Subcutaneous abdominal adipose tissue (tissue), 5 donors: Measurements from ENCODE around the gene SDC3.

ENCODE experiments used
- H3K27ac ChIP-seq: one replicate; pipeline ENCODE4 v1.7.0; 2013; ENCODE audit warnings: low read depth, mild to moderate bottlenecking, inconsistent platforms, low read length, moderate library complexity
- H3K27me3 ChIP-seq, 5 donors: one replicate each; pipeline ENCODE4 v1.7.0; 2013; ENCODE audit warnings: low read length in 5 of 5, inconsistent platforms in 1 of 5; ENCODE audit not compliant: control insufficient read depth in 5 of 5, insufficient read depth in 4 of 5
- H3K36me3 ChIP-seq, 5 donors: one replicate each; pipeline ENCODE4 v1.7.0; 2013; ENCODE audit warnings: low read length in 5 of 5; ENCODE audit not compliant: control insufficient read depth in 5 of 5, insufficient read depth in 5 of 5
- H3K4me1 ChIP-seq, 5 donors: one replicate each; pipeline ENCODE4 v1.7.0; 2013; ENCODE audit warnings: low read length in 5 of 5, mild to moderate bottlenecking in 3 of 5, moderate library complexity in 1 of 5; ENCODE audit not compliant: control insufficient read depth in 5 of 5, insufficient read depth in 5 of 5
- H3K4me3 ChIP-seq, 5 donors: one replicate each; pipeline ENCODE4 v1.7.0; 2013; ENCODE audit warnings: low read length in 5 of 5, low read depth in 1 of 5
- H3K9ac ChIP-seq, 5 donors: one replicate each; pipeline ENCODE4 v1.7.0; 2013; ENCODE audit warnings: low read length in 5 of 5, mild to moderate bottlenecking in 4 of 5, moderate library complexity in 3 of 5
- H3K9me3 ChIP-seq, 5 donors: one replicate each; pipeline ENCODE4 v1.7.0; 2013; ENCODE audit warnings: low read length in 5 of 5; ENCODE audit not compliant: control insufficient read depth in 5 of 5
- donor health status: healthy.
- donor health status: healthy.
- donor health status: healthy.
- donor health status: healthy.
- donor health status: healthy.

Gene SDC3

DNA sequence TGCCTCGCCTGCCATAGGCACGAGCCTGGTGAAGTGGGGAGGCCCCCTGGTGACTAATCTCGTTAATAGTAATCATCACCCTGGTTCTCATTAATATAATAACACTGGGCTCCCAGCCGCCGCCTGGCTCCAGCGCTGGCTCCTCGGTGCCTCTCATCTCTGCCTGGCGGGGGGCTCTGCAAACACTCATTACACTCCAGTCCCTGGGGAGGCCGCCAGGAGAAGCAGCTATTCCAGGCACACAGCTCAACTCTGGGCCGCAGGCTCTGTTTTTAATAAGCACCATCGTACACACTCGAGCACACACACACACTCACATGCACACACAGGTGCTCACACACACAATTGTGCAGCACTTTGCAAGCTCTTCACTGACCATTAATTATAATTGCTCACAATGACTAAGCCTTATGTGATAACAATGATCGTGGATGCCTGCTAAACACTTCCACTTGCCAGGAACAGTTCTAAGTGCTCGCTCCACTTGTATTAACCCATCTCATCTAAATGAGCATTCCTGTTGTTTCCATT is 52.2 kb downstream of the SDC3 start:
- no peak overlapping the region for H3K4me3 ChIP-seq
- H3K9ac ChIP-seq: no peak overlapping the region
- H3K36me3 ChIP-seq: no peaks in the 10 kb centered on the region
- H3K4me1 ChIP-seq: peaks cover 5 to 45% (median 13%) of the 10 kb centered on the region in 5 donors
- no peaks in the 10 kb centered on the region for H3K27me3 ChIP-seq
- H3K9me3 ChIP-seq: no peaks in the 10 kb centered on the region
- no peak overlapping the region for H3K27ac ChIP-seq

DNA sequence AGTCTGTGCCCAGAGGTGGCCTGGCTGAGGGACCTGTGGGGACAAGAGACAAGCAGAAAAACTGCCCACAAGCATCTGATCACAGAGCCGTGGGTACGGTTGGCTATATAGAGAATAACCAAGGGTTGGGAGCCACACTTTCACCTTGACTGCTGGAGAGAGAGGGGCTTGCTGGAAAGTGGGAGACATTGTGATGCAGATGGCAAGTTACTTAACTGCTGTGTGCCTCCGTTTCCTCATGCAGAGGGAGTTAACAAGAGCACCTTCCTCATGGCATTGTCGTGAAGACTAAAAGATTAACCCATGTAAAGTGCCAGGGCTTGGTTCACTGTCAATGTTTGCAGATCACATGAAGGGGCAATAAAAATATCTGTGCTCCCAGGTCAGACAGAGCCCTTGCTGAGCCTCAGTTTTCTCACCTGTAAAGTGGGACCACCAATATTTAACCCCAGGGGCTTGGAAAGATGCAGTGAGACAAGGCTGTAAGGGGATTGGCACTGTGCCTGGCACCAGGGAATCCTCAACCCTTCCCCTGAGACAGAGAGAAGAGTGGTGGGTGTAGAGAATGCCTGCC is 52.8 kb downstream of the SDC3 start:
- H3K36me3 ChIP-seq: no peaks in the 10 kb centered on the region
- peaks cover 5 to 41% (median 13%) of the 10 kb centered on the region in 5 donors for H3K4me1 ChIP-seq
- H3K27ac ChIP-seq: no peak overlapping the region
- no peaks in the 10 kb centered on the region for H3K27me3 ChIP-seq
- no peaks in the 10 kb centered on the region for H3K9me3 ChIP-seq
- no peak overlapping the region for H3K4me3 ChIP-seq
- H3K9ac ChIP-seq: no peak overlapping the region

DNA sequence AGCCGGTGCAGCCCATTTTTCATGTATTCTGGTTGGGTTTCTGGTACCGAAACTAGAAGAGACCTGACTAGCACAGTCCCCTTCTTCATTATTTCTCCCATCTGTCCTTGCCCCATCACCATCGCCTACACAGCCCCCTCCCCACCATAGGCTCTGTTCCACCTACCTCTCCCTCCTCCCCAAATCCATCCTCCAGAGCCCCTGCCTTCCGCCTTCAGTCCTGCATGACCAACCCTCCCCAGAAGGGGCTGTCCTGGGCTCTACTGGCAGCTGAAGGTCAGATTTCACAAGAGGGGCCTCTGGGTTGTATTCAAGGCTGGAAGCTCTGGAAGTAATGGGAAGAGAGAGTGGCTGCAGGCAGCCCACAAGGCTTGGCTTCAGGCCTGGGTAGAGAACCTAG is 55.2 kb downstream of the SDC3 start:
- H3K27ac ChIP-seq: peak overlapping the region; percentile 71
- H3K4me3 ChIP-seq: no peak overlapping the region

DNA sequence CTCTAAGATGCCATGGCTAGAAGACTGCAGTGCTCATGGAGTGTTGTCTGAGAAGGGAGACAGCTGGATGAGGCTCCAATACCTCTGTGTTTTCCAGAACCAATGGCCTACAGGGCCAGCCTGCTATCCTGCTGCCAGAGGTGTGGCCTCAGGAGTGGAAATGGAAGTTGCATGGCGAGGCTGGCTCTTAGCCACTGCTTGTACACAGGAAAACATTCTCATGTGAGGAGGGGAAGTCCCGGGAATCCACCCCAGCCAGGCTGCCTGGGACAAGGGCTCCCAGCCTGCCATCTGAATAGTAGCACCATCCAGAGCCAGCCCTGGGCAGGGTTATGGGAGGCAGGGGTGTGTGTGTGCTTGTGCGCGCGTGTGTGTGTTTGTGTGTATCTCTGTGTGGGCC is 56.5 kb downstream of the SDC3 start:
- Histone ChIP-seq H3K9ac (peak overlapping the region in 1 of 5 donors; percentile 17), H3K4me1 (peaks cover 10 to 48% (median 22%) of the 10 kb centered on the region in 5 donors), H3K36me3 (no peaks in the 10 kb centered on the region), H3K27me3 (peaks cover 0 to 2% (median 0%) of the 10 kb centered on the region in 5 donors), H3K27ac (peak overlapping the region; percentile 71), H3K9me3 (no peaks in the 10 kb centered on the region), H3K4me3 (peak overlapping the region in 1 of 5 donors; percentile 13)

More for the DNA sequence above, 55.2 kb downstream of the SDC3 start:
- Histone ChIP-seq H3K4me1 (peaks cover 5 to 35% (median 13%) of the 10 kb centered on the region in 5 donors), H3K27me3 (no peaks in the 10 kb centered on the region), H3K36me3 (no peaks in the 10 kb centered on the region), H3K9ac (no peak overlapping the region), H3K9me3 (no peaks in the 10 kb centered on the region)

DNA sequence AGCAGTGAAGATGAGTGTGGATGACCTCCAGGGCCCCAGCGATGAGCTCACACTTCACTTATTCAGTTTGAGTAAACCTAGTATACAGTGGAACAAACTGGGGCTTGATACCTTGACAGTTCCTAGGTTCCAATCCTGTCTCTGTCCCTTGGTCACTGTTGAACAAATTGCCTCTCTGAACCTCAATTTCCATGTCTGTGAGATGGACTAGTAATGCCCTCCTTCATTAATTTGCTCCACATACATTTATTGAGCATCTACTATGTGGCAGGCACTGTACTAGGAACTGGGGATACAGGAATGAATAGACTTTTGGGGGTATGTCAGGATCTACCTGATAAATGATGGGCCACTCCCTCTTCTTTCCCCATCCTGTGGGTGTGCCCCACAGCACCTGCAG is 57.3 kb downstream of the SDC3 start:
- Histone ChIP-seq H3K9me3 (no peaks in the 10 kb centered on the region), H3K4me1 (peaks cover 11 to 51% (median 25%) of the 10 kb centered on the region in 5 donors), H3K27me3 (peaks cover 0 to 3% (median 0%) of the 10 kb centered on the region in 5 donors), H3K36me3 (no peaks in the 10 kb centered on the region), H3K27ac (peak overlapping the region; percentile 16), H3K9ac (no peak overlapping the region), H3K4me3 (no peak overlapping the region)

DNA sequence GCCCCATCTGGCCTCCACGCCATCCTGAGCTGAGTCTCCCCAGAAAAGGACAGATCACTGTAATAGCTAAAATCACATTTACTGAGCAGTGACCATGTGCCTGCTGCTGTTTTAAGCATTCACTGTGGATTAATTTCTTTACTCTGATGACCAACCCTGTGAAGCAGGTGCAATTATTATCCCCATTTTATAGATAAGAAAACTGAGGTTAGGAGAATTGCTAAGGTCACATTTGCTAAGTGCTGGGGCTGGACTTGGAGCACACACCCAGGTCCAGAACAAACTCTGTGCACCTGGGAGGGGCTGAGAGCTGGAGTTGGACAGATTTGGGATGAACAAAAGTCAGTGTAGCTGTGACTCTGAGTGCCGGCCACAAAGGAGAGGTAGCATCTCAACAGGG is 58.0 kb downstream of the SDC3 start:
- H3K4me1 ChIP-seq: peaks cover 12 to 53% (median 31%) of the 10 kb centered on the region in 5 donors
- no peak overlapping the region for H3K4me3 ChIP-seq
- no peaks in the 10 kb centered on the region for H3K9me3 ChIP-seq
- no peak overlapping the region for H3K27ac ChIP-seq
- H3K27me3 ChIP-seq: peaks cover 0 to 3% (median 0%) of the 10 kb centered on the region in 5 donors
- no peaks in the 10 kb centered on the region for H3K36me3 ChIP-seq
- no peak overlapping the region for H3K9ac ChIP-seq

DNA sequence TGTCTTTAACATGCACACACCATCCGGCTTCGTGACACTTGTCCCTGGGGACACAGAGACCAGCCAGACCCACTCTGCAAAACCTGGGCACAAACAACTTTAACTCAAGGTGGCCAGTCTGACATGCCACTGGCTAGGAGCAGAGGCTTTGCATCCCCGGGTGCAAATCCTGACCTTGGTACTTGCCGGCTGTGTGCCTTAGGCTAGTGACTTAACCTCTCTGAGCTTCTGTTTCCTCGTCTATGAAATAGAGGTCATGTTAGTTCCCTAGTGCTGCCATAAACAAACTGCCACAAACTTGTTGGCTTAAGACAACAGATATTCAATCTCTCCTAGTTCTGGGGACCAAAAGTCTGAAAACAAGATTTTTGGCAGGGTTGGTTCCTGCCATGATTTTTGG is 60.4 kb downstream of the SDC3 start:
- Histone ChIP-seq H3K9ac (peak overlapping the region in 2 of 5 donors; percentile 41 to 48), H3K36me3 (no peaks in the 10 kb centered on the region), H3K27me3 (peaks cover 0 to 3% (median 0%) of the 10 kb centered on the region in 5 donors), H3K4me1 (peaks cover 14 to 62% (median 34%) of the 10 kb centered on the region in 5 donors), H3K27ac (peak overlapping the region; percentile 81), H3K4me3 (no peak overlapping the region), H3K9me3 (no peaks in the 10 kb centered on the region)

DNA sequence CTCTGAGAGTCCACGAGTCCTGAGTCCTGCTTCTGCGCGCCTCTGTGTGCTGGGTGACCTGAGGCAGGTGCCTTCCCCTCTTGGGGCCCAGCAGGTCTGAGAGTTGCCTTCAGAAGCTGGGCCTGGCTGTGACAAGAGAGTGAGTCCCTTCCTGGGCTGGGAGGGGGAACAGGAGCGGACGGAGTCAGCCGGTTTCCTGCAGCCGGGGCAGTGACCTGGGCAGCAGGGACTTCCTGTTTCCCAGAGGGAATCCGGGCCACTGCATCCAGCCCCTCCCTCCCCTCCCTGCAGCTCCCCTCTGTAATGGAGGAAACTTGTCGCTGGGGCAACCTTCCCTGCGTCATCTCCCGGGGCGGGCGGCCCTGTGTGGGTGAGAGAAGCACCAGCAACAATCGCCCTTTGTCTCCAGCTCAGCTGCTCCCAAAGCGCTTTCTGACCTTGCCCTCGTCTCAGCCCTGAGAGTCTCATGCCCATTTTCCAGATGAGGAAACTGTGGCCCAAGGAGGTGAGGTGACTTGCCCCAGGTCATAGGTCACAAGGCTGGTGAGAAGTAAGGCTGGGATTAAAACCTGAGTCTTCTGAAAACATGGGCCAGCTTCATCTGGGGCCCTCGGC is 61.1 kb downstream of the SDC3 start:
- Histone ChIP-seq H3K36me3 (no peaks in the 10 kb centered on the region), H3K4me3 (no peak overlapping the region), H3K27ac (peak overlapping the region; percentile 81), H3K4me1 (peaks cover 14 to 57% (median 34%) of the 10 kb centered on the region in 5 donors), H3K9me3 (no peaks in the 10 kb centered on the region), H3K27me3 (peaks cover 0 to 3% (median 0%) of the 10 kb centered on the region in 5 donors), H3K9ac (peak overlapping the region in 2 of 5 donors; percentile 41 to 48)

DNA sequence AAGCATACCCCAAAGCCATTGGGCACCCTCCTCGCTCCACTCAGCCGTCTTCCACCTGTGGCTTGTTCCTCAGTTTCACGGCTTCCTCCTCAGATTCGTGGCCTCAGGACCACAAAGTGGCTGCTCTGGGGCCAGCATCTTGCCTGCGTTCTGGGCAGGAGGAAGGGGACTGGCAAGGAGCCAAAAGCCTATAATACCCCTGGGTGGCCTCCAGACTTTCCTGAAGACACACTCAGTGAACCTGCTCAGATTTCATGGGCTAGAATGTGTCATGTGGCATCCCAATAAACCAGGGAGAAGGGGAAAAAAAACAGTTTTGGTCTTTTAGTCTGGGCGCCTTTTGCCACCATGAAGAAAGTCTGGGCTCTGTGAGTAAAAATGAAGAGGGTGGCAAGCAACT is 62.0 kb downstream of the SDC3 start:
- Histone ChIP-seq H3K9ac (peak overlapping the region in 1 of 5 donors; percentile 45), H3K4me1 (peaks cover 10 to 55% (median 30%) of the 10 kb centered on the region in 5 donors), H3K4me3 (no peak overlapping the region), H3K36me3 (no peaks in the 10 kb centered on the region), H3K27ac (peak overlapping the region; percentile 81), H3K9me3 (no peaks in the 10 kb centered on the region), H3K27me3 (peaks cover 0 to 7% (median 3%) of the 10 kb centered on the region in 5 donors)

DNA sequence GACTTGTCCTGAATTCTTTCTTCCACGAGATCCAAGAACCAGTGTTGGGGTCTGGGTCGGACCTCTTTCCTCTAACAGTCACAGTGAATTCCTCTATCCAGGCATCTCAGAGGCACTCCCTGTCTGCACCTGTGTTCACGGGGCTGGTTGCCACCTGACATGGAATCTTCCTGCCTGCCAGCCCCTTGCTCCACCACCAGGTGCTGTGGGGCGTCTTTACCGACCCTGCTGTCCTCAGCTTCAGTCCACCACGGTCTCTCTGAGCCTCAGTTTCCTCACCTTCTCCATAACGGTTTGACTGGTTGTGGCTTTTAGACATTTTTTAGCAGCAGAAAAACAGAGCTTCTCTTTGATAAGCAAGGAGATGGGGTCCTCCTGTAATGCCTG is 62.7 kb downstream of the SDC3 start:
- Histone ChIP-seq H3K4me1 (peaks cover 15 to 58% (median 37%) of the 10 kb centered on the region in 5 donors), H3K36me3 (no peaks in the 10 kb centered on the region), H3K27ac (no peak overlapping the region), H3K9me3 (no peaks in the 10 kb centered on the region), H3K9ac (no peak overlapping the region), H3K27me3 (peaks cover 0 to 7% (median 3%) of the 10 kb centered on the region in 5 donors), H3K4me3 (no peak overlapping the region)
